GM19099 (cell line): ENCODE measurements around the gene SLC25A25.

Source experiments
- POLR2A ChIP-seq: IDR thresholded peaks from 3 replicates; pipeline ENCODE4 v1.6.1; 2011; ENCODE audit warnings: low read depth; ENCODE audit not compliant: insufficient read length; ENCODE audit errors: extremely low read depth

Gene SLC25A25

DNA sequence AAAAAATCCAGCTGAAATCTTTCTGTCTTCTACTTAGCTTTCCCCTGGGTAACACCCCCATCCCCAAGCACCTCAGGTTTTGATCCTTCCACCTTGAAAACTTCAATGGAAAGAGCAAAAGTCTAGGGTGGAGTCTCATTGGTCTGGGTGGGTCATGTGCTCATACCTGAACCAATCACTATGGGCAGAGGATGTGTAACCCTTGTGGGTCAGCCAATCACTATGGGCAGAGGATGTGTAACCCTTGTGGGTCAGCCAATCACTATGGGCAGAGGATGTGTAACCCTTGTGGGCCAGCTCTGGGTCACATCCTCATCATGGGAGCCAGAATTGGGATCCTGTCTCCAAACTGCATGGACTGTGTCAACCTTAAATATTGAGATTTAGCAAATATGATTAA, 19.4 kb upstream of the SLC25A25 start:
- TF ChIP-seq POLR2A: no peak

DNA sequence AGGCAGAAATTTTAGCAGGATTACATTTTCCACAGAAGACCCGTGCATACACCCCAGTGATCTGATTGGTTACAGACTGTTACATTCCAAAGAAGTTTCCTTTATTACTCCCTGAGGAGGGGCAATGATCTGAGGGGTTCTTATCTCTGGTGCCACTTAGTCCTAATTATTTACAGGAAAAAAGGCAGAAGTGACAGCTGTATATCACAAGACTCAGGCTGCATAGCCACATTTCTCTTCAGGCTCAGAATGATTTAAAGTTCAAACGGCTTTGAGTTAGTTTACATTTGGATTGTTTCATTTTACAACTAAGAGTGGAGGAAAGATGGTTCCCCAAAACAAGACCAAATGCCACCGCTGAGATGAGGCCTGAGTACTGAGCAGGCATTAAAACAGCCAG, 18.2 kb upstream of the SLC25A25 start:
- no peak for TF ChIP-seq POLR2A

DNA sequence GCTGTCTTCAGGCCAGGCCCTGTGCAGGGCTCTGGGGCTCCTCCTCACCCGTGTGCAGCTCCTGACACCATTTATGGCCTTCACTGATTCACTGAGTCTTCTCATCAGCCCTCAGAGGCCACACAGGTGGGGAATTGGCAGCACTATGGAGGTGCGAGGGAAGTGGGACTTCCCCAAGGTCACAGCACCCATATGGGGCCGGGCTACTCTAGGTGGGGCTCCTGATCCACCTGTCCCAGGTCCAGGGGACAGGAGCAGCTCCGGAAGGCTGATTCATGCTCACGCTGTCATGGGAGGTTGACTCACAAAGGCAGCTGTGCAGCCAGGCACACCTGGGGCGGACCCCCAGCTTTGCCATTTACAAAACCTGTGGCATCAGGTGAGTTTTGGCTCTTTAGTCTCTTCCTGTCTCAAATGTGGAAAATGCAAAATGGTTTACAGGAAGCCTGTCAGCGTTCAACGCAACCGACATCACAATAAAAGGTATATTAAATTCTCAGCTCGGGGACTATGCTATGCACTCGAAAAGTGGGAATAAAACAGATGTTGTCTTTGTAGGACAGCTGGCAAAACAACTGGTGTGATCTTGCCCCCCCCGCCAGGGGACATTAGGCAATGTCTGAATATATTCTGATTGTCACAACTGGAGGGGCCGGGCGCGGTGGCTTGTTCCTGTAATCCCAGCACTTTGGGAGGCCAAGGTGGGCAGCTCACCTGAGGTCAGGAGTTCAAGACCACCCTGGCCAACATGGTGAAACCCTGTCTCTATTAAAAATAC, 15.9 kb upstream of the SLC25A25 start:
- TF ChIP-seq POLR2A: no peak

DNA sequence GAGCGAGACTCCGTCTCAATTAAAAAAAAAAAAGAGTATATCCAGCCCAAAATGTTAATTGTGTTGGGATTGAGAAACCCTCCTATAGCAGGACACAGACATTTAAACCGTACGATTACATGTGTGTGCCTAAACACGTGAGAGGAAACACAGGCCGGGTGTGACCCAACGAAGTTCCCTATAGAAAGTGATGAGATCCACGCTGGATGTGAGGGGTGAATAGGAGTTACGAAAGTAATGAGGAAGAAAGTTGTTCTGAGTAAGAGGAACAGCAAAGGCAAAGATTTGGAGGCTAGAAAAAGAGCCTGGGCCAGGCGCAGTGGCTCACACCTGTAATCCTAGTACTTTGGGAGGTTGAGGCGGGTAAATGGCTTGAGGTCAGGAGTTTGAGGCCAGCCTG, 14.5 kb upstream of the SLC25A25 start:
- TF ChIP-seq POLR2A: no peak

DNA sequence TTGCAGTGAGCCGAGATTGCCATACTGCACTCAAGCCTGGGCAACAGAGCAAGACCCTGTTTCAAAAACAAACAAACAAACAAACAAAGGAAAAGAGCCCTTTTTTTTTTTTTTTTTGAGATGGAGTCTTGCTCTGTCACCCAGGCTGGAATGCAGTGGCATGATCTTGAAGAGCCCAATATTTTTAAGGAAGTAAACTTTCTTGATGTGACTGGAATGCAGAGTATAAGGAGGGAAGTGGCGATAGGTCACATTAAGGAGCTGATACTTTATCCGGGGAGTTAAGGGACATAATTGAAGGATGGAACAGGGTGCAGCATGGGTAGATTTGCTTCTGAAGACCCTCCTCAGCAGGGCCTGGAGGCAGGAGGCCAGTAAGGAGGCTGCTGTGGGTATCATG, 13.9 kb upstream of the SLC25A25 start:
- no peak for TF ChIP-seq POLR2A

DNA sequence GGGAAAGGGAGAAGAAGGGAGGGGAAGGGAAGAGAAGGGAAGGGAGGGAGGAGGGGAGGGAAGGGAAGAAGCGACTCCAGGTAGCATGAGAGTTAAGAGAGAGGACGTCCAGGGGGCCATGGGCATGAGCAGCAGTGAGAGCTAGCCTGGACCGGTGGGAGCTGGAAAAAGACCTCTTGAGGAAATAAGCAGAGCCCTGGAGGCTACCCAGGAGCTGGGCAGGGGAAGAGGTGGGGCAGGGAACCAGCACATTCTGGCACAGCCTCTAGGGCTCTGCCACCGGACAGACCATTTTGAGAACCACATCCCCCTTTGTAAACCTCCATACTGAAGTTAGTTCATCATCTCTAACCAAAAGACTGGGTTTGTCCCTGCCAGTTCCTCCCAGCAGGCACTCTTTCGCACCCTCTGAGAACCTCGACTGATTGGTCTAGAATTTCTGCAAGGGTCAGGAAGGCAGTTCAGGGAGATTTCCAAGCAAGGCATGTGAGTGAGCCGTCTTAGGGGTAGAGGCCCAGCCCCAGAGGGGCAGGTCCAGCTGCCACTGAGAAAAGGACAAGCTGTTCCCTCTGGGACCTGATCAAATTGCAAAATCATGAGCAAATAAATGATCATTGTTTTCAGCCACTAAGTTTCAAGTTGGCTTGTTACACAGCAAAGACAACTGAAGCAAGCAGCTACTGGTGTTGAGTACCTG, 12.5 kb upstream of the SLC25A25 start:
- TF ChIP-seq POLR2A: no peak

DNA sequence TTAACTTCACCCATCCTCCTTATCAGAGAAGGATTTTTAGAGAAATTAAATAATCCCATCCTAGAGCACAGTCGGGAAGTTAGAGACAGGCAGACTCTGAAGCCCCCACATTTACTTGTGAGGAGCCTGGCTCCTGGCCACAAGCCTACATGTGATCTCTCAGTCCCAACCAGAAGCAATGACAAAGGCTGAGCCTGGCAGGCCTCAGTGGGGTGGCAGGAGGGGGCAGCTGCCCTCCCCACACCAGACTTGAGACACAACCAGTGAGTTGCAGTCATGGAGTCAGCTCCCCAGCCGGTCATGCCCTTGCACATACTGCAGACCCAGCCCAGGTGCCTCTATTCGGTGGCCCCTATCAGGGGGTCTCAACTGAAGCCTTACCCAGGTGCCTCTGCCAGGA, 11.9 kb upstream of the SLC25A25 start:
- no peak for TF ChIP-seq POLR2A

DNA sequence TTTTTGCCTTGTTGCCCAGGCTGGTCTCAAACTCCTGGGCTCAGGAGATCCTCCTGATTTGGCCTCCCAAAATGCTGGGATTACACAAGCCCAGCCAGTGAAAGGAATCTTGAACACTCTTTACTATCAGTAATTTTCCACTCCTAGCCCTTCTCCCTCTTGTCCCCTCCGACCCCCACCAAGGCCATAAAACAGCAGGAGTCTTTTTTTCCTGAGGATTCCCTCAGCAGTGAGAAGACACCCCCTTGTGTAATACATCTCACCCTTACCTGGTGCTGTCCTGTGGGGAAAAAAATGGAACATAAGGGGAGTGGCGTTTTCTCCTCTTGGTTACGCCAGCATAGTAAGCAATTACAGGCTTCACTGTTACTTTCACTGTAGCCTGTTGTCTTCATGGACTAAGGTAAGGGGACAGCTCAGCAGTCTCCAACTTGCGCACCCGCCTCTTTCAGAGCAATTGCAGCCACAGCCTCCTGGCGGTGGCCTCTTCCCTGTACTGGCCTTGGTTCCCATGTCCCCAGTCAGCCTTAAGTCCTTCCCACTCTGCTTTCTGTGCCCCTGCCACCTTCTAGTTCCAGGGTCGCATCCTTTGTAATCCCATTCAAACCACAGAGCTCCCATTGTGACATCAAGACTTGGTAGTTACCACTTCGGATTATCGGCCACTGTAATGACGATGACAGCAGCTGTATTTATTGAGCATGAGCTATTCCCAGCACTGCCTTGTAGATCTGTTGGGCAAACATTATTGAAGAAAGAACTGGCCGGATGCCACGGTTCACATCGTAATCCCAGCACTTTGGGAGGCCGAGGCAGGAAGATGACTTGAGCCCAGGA, 10.9 kb upstream of the SLC25A25 start:
- TF ChIP-seq POLR2A: no peak

DNA sequence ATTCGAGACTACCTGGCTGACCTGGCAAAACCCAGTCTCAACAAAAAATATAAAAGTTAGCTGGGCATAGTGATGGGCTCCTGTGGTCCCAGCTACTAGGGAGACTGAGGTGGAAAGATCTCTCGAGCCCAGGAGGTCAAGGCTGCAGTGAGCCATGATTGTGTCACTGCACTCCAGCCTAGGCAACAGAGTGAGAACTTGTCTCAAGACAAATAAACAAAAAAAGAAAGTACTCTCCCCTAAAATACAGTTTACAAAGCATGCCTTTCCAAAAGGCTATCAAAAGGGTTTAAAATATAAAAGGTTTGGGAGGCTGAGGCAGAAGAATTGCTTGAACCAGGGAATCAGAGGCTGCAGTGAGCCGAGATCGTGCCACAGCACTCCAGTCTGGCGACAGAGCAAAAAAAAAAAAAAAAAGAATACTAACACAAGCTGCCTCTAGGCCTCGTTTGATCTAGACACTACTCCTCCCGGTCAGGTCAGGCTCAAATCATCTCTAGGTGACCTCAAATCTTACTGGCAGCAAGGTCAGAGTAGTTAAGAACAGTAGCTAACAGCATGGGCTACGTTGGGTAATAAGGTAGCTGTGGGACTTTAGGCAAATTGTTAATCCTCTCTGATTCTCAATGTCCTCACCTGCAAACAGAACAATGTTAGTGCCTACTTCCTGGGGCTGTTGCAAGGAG, 10.2 kb upstream of the SLC25A25 start:
- no peak for TF ChIP-seq POLR2A

DNA sequence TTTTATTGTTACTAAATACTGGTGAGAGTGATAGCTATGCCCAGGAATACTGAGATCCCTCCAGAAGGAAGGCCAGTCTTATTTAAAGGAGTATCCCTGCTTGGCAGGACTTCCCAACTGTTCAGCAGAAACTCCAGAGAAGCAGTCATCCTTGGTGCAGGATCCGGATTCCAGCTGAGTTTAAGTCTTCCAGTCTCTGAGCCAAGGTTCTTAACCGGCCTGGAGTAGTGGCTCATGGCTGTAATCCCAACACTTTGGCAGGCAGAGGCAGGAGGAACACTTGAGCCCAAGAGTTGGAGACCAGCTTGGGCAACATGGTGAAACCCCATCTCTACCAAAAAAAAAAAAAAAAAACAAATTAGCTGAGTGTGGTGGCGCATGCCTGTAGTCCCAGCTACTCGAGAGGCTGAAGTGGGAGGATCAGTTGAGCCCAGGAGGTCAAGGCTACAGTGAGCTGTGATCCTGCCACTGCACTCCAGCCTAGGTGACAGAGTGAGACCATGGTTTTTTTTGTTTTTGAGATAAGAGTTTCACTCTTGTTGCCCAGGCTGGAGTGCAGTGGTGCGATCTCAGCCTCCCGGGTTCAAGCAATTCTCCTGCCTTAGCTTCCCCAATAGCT, 8.6 kb upstream of the SLC25A25 start:
- TF ChIP-seq POLR2A: no peak

DNA sequence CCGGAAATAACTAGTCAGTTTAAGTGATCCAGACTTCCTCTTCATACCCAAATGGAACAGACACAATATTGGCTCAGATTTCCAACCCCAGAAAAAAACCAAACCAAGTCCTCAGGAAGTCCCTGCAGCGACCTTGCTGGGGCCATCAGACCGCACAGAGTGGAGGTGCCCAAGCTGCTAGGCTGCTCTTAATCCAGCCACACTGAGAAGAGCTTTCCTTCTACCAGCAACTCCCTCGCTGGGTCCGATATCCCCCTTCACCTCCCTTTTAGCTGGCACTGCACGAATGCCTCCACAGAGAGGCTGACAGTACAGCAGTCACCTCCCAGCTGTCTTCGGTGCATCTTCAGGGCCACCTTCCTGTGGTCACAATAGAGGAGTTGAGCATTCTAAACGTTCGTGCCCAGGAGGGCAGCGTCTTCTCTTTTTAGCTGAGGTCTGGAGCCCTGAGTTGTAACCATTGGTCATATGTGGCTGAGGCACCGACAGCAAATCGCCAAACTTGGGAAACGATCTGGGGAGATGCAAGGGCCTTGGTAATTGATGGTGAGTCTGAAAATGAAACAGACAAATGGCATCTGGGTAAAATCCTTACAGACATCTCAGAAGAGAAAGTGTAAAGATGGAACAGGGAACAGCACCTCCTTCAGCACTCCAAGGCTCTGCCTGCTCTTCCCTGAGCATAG, 6.6 kb upstream of the SLC25A25 start:
- no peak for TF ChIP-seq POLR2A

DNA sequence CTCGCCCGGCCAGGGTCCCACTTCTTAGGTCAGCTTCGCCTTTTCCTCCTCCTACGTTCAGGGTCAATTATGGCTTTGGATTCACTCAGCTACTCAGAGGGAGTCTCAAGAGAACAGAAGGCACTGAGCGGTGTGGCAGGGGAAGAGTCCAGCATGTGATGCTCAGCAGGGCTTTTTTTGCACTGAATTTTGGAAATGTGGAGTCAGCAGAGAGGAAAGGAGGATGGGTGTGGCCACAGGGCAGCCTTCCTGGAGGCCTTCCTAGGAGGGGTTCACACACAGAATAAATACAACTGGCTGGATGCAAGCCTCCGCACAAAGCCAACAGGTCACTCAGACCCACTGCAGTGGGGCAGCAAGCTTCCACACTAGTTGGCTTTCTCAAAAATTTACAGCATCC, 5.8 kb upstream of the SLC25A25 start:
- no peak for TF ChIP-seq POLR2A

DNA sequence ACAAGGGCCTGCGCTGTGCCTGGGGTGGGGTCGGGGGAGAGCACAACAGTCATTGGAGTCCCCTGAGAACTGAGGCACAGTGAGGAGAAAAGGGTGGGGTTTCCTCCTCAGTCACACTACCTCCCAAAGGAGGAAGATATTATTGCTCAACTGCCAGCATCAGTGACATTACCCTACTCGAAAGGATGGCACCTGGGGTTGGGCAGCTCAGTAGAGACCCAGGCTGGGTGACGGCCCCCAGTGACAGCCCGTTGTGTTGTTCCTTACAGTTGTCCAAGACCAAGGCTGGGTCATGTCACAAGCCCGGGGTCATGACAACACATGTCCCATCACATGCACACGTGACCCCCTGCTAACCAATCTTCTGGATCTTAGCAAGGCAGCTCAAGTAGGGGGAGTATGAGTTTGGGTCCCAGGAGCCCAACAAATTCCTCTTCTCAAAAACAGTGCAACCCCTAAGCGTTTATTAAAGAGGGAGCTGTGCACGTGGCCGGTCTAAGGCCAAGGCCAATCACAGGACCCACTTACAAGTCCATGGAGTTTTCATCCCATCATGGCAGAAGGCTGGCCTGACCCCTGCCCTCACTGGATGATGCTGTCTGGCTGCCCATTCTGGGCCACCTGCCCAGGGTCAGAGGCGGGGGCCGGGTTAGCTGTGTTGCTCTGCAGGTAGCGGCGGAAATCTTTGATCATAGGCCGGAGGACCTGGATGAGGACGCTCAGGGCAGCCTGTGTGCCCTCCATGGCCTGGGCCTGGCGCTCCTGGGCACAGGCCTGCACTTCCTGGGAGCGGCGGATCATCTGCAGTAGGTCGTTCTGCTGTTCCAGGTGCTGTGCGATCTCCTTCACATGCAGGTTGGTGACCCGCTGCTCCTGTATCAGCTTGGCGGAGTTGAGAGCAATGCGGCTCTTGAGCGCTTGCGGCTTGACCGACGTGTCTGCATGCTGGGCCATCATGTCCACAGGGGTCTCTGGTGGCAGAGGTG, 4.9 kb upstream of the SLC25A25 start:
- no peak for TF ChIP-seq POLR2A
